A673 (cell line): Measurements from ENCODE around the gene EFR3B.

Experiments used
- CTCF ChIP-seq: fragments of 300-800, 200-600 bp; sonication (generic); conservative IDR thresholded peaks from 2 replicates; pipeline ENCODE4 v1.5.1; 2017; ENCODE audit warnings: low read depth, mild to moderate bottlenecking, antibody characterized with exemption, low read length, moderate library complexity, mixed read lengths
- EZH2 ChIP-seq: fragments of 200-600 bp; sonication (generic); IDR thresholded peaks from 2 replicates; pipeline ENCODE4 v1.6.1; 2017; ENCODE audit warnings: borderline replicate concordance, low read depth, mild to moderate bottlenecking, mixed read lengths, antibody characterized with exemption, low read length; ENCODE audit not compliant: poor library complexity, severe bottlenecking

DNA sequence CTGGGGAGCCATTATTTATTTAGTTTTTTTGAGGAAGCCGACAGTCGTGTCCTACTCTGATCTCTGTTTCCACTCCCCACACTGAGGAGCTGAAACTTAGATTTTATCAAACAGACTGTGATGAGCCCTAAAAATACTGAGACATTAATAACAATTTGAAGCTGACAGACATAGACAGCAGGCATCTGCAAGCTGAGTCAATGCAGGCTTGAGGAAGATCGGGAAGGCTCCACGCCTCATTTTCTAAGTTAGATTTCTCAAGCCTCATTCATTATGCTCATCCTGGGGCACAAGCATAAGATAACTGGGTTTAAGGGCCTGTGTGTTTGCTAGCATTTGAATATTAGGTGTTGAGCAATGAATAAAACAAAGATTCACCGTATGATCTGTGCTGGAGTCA, 26.3 kb downstream of the EFR3B start:
- no peak for TF ChIP-seq EZH2
- no peak for TF ChIP-seq CTCF
